ENCODE data around the gene ATP9A.
A peak's percentile ranks its signal among the peaks of the same experiment; 100 is the strongest.
"Not testable (repeated sequence)": the region's sequence is repeated elsewhere in the genome, so short reads cannot be mapped to it uniquely, and the experiment has no call there.

ATP9A gene

GRCh38 chr20:51648571-51648947 is 119.6 kb downstream of the ATP9A start:
- no peak for DNase-seq

DNA sequence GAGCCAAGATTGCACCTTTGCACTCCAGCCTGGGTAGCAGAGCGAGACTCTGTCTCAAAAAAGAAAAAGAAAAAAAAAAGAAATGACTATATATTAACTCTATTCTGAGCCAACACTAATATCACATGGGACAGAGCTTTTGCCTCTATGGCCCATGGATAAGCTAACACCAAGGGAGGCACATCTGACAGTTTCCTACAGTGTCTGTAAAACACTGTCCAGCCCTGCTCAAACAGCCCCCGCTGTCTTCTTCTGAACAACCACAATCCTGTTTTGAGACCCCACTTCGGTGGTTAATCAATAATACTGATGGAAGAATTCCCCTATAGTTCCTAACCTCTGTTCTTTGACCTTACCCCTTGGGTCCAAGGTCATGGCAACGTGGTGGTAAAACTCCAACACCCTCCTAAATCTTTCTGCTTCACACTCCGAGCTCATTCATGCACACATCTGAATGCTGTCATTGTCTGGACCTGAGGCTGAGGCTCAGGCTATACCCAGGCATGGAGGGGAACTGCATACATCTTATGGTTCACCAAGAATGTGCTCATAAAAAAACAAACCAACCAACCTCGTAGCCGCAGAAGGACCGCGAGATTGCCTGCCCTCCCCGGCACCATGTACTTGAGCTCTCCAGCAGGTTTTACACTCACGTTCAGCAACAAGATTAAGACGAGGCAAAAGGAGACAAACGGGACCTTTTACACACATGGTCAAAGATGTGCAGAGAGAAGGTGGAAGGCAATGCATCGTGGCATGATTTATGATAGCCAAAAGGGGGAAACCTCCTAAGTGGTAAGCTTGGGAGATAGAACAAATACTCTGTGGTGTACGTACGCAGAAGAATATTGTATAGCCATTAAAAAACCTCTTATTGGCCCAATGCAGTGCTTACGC is 120.3 kb downstream of the ATP9A start:
- no peak for DNase-seq

DNA sequence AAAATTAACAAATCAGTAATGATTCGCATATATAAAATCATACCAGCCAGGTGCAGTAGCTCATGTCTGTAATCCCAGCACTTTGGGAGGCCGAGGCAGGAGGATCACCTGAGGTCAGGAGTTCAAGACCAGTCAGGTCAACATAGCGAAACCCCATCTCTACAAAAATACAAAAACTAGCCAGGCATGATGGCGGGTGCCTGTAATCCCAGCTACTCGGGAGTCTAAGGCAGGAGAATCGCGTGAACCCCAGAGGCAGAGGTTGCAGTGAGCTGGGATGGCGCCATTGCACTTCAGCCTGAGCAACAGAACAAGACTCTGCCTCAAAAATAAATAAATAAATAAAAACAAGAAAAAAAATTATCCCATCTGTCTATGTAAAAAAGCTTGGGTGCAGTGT is 124.4 kb downstream of the ATP9A start:
- DNase-seq: not testable (repeated sequence)

- DNase-seq: no peak
Measured at GRCh38 chr20:51643390-51643789, 124.8 kb downstream of the ATP9A start.

DNA sequence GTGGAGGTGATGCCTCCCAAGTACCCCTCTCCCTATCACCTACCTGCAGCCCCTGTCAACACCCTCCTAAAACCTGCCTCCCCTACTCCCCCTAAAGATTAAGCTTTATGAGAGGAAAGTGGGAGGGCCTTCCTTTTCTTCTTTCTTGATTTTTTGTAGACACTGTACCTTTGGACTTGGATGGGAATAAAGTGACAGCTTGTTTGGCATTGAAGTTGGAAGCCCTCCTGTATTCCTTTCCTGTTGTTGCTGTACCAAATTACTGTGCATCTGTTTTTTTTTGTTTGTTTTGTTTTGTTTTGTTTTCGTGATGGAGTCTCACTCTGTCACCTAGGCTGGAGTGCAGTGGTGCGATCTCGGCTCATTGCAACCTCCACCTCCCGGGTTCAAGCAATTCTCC is 126.3 kb downstream of the ATP9A start:
- no peak for DNase-seq

DNA sequence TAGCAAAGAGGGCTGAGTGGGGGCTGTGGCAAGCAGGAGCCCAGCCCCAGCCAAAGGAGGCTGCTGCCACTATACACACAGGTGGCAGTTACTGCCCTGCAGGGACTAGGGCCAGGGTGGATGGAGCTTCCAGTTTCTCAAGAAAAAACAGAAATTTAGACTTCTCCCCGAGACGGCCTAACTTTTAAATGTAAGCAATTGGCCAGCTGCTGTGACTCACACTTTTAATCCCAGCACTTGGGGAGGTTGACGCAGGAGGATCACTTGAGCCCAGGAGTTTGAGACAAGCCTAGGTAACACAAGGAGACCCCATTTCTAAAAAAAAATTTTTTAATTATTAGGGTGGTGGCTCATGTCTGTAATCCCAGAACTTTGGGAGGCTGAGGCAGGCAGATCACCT is 127.4 kb downstream of the ATP9A start:
- DNase-seq: no peak

GRCh38 chr20:51639206-51639832 is 128.9 kb downstream of the ATP9A start:
- DNase-seq: peak; percentile 43

DNA sequence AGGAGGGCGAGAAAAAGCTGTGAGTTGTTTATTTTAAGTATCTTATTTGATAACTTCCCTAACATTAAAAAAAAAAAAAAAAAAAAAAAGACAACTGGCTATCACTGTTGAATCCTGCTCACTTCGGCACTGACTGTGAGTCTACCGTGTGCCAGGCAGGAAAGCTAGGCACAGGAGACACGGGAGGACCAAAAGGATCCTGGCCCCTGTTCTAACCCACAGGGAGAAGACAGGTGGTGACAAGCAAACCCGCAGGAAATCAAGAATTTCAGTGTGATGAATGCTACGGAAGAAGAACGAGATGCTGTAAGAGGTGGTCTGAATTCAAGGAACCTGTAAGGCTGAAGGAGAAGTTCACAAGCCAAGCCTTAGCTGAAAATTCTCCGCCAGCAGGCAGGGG is 130.9 kb downstream of the ATP9A start:
- DNase-seq: no peak

DNA sequence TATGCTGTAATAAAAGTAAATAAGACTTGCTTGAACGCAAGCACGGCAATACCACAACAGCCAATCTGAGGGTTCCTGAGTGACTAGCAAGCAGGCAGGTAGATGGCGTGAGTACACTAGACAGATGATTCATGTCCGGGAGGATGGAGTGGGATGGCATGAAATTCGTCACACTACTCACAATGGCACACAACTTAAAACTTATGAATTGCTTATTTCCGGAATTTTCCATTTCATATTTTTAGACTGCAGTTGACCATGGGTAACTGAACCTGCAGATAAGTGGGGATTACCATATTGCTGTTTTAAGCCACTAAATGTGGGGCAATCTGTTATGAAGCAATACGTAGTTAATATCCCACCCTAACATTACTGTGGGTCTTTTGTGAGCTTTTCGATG is 132.1 kb downstream of the ATP9A start:
- no peak for DNase-seq

DNA sequence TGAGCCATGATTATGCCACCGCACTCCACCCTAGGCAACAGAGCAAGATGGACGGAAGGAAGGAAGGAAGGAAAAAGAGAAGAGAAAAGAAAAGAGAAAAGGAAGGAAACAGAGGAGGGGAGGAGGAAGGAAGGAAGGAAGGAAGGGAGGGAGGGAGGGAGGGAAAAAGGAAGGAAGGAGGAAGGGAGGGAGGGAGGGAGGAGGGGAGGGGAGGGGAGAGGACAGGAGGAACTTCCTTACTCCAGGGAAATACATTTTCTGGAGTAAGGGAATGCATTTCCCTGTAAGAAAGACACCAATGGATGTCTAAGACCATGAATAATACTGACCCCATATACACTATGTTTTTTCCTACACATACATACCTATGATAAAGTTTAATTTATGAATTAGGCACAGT is 132.5 kb downstream of the ATP9A start:
- no peak for DNase-seq

GRCh38 chr20:51634877-51635276 is 133.3 kb downstream of the ATP9A start:
- DNase-seq: no peak

- DNase-seq: no peak
Measured at GRCh38 chr20:51634257-51634656, 133.9 kb downstream of the ATP9A start.

- DNase-seq: no peak
Measured at GRCh38 chr20:51633430-51633829, 134.8 kb downstream of the ATP9A start.

DNA sequence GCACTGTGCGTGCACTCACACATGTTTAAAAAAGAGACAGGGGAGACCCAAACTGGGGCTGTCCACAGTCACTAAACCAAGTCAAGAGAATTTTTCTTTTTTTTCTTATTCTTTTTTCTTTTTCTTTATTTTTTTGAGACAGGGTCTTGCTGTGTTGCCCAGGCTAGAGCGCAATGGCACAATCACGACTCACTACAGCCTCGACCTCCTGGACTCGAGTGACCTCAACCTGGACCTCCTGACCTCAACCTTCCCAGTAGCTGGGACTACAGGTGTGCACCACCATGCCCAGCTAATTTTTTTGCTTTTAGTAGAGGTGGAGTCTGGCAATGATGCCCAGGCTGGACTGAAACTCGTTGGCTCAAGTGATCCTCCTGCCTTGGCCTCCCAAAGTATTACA is 136.2 kb downstream of the ATP9A start:
- no peak for DNase-seq

DNA sequence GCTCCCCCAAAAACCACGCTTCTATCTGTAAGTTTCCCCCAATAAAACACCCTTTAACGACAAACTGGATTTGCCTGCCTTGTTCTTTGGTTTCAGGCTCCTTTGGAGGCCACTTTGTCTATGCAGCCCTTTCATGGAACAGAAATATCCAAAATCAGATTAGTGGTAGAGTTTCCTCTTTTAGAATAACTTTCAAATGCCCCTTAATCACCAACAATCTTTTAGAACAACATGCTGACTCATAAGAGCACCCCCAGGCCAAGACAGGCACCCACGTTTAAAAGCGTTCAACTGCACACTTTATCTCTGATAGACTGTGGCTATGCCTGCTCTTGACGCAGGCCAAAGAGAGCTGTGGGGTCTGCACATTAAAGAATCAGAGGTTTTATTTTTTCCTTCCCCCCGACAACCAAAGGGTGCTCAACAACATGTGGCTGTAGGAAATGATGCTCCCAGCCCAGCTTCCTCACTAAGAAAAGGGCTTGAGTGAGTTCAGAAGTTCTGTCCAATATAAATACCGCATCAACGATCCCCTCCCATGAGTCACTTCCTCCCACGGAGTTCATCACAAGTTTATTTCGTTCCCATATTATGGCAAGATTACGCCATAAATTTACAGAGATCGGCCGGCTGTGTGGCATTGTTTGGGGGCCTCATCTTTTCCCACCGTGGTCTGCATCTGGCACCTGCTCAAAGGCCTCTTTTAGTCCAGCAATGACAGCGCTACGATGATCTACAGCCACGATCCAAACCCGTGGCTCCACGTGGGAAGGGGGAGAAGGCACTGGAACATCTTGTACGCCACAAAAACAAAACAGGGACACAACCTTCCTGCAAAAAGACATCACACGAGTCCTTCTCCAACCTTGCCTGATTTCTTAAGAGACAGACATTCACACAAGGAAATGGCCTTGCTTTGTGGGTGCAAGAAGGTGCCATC is 136.9 kb downstream of the ATP9A start:
- no peak for DNase-seq

DNA sequence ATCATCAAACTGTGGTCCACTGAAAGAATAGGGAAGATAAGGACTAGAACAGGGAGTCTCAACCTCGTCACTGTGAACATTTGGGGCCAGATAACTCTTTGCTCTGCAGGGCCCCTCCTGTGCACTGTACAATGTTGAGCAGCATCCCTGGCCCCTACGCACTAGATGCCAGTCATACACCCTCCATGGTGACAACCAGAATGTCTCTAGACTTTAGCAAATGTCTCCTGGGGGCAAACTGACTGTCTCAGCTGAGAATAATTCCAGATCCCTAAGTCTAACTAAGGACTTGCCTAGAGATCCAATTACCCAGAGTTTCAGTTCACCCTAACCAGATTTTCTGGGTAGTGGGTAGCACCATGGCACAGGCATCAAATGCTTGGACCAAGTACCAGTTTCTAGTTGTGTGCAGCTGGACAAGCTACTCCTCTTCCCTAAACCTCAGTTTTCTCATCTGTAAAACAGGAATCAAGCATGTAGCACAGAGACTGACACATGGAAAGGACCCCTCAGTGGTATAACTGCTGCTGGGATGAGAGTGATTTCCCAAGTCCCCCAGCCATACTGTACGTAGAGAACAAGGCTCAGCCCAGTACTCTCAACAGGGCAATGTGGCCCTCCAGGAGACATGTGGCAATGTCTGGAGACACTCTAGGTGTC is 138.7 kb downstream of the ATP9A start:
- DNase-seq: no peak

DNA sequence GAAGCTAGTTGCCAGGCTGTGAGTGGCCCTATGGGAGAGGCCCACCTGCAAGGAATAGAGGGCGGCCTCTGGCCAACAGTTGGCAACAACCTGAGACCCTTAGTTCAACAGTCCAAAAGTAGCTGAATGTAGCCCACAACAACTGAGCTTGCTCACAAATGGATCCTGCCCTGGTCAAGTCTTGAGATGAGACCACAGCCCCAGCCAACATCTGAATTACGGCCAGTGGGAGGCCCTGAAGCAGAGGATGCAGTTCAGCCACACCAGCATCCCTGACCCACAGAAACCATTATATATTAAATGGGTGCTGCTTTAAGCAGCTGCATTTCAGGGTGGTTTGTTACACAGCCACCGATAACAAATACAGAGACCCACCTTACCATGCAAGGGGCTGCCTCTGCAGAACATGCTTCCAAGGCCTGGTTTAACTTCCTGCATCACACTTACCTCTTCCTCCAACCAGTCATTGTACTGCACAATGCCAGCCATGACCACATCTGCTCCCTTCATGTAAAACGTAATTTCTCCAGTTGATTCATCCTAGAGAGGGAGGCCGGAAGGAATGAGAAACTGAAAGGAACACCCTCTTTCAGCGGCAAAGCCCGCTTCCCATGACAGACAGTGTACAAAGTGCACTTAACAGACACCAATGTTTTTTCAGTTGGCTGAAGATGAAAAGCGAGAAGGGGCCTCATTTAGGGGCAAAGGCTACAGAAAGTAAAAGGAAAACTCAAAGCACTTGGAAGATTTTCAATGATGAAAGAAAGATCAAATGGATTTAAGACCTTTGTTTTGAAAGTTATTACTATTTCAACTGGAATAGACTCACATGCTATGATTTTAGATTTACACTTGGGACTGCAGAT is 139.4 kb downstream of the ATP9A start:
- no peak for DNase-seq

DNA sequence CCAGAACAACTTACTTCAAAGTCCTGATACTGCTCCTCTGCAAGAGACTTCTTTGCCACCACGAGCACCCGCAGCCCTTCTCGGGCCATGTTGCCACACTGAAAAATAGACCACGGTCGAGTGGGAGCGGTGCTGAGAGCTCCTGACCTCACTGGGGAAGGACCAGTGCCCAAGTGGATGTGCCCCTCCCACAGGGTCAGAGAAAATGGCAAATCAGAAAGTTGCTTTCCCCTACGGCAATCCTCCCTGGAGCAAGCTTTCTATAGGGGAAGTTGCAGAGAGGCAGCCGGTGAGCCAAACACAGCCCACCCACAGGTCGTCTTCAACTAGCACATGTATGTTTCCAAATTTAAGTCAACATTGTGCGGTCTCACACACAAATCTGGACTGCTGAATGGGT is 140.6 kb downstream of the ATP9A start:
- no peak for DNase-seq

DNA sequence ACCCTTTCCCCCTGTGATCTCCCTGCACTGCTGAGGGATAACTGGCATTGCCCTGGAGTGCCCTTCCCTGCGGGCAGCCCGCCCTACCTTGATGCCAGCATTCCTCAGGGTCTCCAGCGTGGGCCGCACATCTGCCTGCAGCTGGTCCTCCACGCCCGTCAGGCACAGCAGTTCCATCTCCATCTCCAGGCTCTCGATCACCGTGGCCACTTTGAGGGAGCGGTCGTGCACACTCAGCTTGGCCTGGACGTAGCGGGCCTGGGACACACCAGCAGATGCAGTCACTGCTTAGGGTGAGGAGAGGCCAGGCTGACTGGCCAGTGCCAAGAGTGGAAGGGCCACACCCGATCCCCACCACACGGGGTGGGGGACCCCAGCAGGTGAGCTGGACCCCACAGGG is 143.1 kb downstream of the ATP9A start:
- DNase-seq: no peak

DNA sequence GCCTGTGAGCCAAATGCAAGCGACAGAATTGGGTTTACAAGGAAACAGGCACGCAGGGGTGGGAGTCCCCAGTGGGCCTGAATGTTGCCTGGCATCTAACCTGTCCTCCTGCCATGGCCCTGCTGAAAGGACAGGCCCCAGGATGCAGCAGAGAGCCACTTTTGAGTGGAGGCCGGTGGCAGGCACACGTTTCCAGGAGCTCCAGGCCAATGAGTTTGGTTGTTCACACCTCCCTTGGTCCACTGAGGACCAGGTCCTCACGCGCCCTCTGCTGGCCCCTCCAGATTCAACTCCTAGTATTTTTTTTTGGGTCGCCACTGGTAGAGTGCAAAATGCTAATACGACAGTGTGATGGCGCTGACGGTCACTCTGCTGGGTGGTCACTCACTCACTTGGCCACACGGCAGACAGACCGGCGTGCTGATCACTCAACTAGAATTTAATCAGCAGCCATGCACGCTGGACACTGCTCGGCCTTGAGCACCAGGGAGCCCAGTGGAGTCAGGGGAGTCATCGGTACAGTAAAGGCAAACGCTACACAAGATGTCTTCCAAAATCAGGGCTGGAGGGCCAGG is 143.9 kb downstream of the ATP9A start:
- DNase-seq: peak; percentile 56

DNA sequence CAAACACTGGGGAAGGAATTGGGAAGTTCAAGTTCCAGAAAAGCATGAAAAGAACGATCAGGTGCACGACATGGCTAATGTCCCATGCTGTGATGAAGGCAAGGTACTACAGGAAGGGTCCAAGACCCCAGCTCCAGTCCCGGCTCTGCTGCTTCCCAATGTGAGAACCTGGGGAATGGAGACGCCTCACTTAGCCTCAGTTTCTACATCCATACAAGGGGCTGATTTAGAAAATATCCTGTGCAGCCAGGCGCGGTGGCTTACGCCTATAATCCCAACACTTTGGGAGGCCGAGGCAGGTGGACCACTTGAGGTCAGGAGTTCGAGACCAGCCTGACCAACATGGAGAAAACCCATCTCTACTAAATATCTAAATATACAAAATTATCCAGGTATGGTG is 144.9 kb downstream of the ATP9A start:
- DNase-seq: no peak
